Neural cell (in vitro differentiated cells): ENCODE data around the gene MAPT.

Source experiments
- EP300 ChIP-seq: fragments of 450-650 bp; conservative IDR thresholded peaks from 2 replicates; pipeline ENCODE4 v1.6.1; 2014; ENCODE audit warnings: antibody characterized with exemption, mild to moderate bottlenecking, moderate library complexity; ENCODE audit not compliant: poor library complexity, severe bottlenecking
- EZH2 ChIP-seq: fragments of 200-600, 300-800 bp; shearing (Covaris generic), sonication (generic); IDR thresholded peaks from 2 replicates; pipeline ENCODE4 v1.6.1; 2014; ENCODE audit warnings: antibody characterized with exemption, low read length, borderline replicate concordance, mild to moderate bottlenecking; ENCODE audit not compliant: insufficient read depth, poor library complexity, severe bottlenecking
- POLR2AphosphoS5 ChIP-seq: IDR thresholded peaks from 2 replicates; pipeline ENCODE4 v1.6.1; 2012
- TAF1 ChIP-seq: IDR thresholded peaks from 2 replicates; pipeline ENCODE4 v1.6.1; 2012; ENCODE audit warnings: low read depth
- TF ChIP-seq, protein P1 (sequence below): fragments of 450-650 bp; IDR thresholded peaks from 2 replicates; pipeline ENCODE4 v1.5.1; 2014; ENCODE audit warnings: antibody characterized with exemption, mild to moderate bottlenecking, moderate library complexity; ENCODE audit not compliant: poor library complexity, severe bottlenecking
- TF ChIP-seq, protein P2 (sequence below): IDR thresholded peaks from 2 replicates; pipeline ENCODE4 v1.6.1; 2012; ENCODE audit warnings: borderline replicate concordance

DNA sequence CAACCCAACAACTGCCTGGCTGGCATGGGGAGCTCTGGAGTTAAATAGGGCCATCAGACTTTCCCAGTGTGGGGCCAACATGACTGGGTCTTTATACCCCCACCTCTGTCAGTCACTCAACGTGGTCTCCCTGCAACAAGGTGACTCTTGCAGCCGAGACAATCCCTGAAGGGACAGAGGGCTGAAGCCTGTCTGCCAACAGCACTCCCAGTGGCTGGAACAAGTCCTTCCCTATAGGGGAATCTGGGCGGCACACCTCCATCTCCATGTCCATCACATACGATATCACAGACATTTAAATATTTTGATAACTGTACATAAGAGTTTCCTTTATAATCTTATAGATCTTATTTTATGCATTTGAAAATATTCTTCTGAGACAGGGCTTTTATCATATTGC, 4.8 kb upstream of the MAPT start:
- TF ChIP-seq, protein P1, sequence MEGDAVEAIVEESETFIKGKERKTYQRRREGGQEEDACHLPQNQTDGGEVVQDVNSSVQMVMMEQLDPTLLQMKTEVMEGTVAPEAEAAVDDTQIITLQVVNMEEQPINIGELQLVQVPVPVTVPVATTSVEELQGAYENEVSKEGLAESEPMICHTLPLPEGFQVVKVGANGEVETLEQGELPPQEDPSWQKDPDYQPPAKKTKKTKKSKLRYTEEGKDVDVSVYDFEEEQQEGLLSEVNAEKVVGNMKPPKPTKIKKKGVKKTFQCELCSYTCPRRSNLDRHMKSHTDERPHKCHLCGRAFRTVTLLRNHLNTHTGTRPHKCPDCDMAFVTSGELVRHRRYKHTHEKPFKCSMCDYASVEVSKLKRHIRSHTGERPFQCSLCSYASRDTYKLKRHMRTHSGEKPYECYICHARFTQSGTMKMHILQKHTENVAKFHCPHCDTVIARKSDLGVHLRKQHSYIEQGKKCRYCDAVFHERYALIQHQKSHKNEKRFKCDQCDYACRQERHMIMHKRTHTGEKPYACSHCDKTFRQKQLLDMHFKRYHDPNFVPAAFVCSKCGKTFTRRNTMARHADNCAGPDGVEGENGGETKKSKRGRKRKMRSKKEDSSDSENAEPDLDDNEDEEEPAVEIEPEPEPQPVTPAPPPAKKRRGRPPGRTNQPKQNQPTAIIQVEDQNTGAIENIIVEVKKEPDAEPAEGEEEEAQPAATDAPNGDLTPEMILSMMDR: no peak
- no peak for TF ChIP-seq EZH2
- TF ChIP-seq POLR2AphosphoS5: no peak
- TF ChIP-seq TAF1: no peak
- no peak for TF ChIP-seq EP300
- TF ChIP-seq, protein P2, sequence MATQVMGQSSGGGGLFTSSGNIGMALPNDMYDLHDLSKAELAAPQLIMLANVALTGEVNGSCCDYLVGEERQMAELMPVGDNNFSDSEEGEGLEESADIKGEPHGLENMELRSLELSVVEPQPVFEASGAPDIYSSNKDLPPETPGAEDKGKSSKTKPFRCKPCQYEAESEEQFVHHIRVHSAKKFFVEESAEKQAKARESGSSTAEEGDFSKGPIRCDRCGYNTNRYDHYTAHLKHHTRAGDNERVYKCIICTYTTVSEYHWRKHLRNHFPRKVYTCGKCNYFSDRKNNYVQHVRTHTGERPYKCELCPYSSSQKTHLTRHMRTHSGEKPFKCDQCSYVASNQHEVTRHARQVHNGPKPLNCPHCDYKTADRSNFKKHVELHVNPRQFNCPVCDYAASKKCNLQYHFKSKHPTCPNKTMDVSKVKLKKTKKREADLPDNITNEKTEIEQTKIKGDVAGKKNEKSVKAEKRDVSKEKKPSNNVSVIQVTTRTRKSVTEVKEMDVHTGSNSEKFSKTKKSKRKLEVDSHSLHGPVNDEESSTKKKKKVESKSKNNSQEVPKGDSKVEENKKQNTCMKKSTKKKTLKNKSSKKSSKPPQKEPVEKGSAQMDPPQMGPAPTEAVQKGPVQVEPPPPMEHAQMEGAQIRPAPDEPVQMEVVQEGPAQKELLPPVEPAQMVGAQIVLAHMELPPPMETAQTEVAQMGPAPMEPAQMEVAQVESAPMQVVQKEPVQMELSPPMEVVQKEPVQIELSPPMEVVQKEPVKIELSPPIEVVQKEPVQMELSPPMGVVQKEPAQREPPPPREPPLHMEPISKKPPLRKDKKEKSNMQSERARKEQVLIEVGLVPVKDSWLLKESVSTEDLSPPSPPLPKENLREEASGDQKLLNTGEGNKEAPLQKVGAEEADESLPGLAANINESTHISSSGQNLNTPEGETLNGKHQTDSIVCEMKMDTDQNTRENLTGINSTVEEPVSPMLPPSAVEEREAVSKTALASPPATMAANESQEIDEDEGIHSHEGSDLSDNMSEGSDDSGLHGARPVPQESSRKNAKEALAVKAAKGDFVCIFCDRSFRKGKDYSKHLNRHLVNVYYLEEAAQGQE: no peak
